Measurements from ENCODE around the gene STAT6.
A peak's percentile ranks its signal among the peaks of the same experiment; 100 is the strongest.

- peak in 4 of 6 experiments; percentile 20 to 50 (median 29) for TF ChIP-seq CTCF (IDR thresholded peaks at IDR 0.05)
- TF ChIP-seq POLR2A (IDR thresholded peaks at IDR 0.05): peak in 1 of 4 donors; percentile 44
- peak in 1 of 4 donors; percentile 43 for TF ChIP-seq EP300 (IDR thresholded peaks at IDR 0.05)
Measured at GRCh38 chr12:57127101-57127725, 16.1 kb upstream of the STAT6 start.
